ENCODE results near the gene CDK16.

Gene CDK16

DNA sequence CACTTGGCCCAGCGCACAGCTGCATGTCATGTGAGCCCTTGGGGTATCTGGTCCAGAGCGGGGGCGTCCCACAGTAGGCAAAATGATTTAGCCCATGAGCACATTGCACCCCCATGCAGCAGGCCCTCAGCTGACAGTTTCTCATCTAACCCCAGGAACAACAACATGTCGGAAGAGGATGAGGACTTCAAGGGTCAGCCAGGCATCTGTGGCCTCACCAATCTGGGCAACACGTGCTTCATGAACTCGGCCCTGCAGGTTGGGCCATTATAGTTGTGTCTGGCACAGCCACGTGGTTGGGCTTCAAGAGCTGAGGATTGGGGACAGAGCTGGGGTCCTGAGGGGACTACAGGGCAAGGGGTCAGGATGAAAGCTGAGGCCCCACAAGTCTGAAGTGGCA lies 22.1 kb downstream of the CDK16 start:
- H3K4me3 ChIP-seq (replicated peaks; ENCODE audit: low read depth, low read length) = no peak overlapping the region
- no peak for DNase-seq (ENCODE audit: low read depth)
- TF ChIP-seq, protein P1, sequence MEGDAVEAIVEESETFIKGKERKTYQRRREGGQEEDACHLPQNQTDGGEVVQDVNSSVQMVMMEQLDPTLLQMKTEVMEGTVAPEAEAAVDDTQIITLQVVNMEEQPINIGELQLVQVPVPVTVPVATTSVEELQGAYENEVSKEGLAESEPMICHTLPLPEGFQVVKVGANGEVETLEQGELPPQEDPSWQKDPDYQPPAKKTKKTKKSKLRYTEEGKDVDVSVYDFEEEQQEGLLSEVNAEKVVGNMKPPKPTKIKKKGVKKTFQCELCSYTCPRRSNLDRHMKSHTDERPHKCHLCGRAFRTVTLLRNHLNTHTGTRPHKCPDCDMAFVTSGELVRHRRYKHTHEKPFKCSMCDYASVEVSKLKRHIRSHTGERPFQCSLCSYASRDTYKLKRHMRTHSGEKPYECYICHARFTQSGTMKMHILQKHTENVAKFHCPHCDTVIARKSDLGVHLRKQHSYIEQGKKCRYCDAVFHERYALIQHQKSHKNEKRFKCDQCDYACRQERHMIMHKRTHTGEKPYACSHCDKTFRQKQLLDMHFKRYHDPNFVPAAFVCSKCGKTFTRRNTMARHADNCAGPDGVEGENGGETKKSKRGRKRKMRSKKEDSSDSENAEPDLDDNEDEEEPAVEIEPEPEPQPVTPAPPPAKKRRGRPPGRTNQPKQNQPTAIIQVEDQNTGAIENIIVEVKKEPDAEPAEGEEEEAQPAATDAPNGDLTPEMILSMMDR (IDR thresholded peaks at IDR 0.05; ENCODE audit: low read length, missing control alignments) = no peak

DNA sequence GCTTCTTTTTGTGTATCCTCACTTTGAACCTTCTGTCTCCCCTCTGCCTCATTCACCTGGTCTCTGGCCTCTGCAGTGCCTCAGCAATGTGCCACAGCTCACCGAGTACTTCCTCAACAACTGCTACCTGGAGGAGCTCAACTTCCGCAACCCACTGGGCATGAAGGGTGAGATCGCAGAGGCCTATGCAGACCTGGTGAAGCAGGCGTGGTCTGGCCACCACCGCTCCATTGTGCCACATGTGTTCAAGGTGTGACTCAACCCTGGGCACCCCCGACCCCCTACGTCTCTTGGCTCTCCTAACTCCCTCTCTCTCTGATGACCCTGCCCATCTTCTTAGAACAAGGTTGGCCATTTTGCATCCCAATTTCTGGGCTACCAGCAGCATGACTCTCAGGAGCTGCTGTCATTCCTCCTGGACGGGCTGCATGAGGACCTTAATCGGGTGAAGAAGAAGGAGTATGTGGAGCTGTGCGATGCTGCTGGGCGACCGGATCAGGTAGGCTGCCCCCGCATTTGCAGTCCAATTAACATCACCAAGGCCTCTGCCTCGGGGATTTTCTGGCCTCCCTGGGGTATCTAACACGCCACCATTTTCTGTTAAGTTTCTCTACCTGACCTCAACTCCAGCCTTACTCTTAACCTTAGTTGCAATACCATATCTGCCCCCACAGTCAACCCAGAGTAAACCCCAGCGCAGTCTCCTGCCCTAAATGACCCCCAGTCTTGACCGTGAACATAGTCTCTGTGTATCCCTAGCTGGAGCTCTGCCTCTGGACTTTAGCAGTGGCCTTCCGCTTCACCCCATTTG lies 22.9 kb downstream of the CDK16 start:
- no peak overlapping the region for H3K4me3 ChIP-seq (replicated peaks; ENCODE audit: low read depth, low read length)
- TF ChIP-seq, protein P1 (IDR thresholded peaks at IDR 0.05; ENCODE audit: low read length, missing control alignments) = no peak
- DNase-seq (ENCODE audit: low read depth) = no peak

DNA sequence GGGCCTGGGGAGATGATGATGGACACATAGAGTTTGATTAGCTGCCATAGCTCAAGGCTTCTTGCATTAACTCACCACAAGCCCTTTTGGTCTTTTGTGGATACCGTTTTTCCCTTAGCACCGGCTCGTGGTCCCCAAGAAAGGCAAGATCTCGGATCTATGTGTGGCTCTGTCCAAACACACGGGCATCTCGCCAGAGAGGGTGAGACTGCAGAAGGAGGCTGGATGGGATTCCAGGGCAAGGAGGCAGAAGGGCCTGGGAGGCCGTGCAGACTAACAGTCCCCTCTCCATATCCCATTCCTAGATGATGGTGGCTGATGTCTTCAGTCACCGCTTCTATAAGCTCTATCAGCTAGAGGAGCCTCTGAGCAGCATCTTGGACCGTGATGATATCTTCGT lies 23.8 kb downstream of the CDK16 start:
- DNase-seq (ENCODE audit: low read depth) = no peak
- TF ChIP-seq, protein P1 (IDR thresholded peaks at IDR 0.05; ENCODE audit: low read length, missing control alignments) = no peak
- H3K4me3 ChIP-seq (replicated peaks; ENCODE audit: low read depth, low read length) = no peak overlapping the region

DNA sequence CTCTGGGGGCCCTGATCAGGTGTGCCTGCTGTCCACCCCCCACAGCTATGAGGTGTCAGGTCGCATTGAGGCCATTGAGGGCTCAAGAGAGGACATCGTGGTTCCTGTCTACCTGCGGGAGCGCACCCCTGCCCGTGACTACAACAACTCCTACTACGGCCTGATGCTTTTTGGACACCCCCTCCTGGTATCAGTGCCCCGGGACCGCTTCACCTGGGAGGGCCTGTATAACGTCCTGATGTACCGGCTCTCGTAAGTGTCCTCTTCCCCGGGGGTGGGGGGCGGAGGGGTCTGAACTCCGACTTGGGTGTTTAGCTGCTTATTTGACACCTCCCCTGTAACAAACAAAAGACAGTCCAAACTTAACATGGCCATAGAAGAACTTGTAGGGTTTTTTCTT lies 24.9 kb downstream of the CDK16 start:
- no peak for DNase-seq (ENCODE audit: low read depth)
- TF ChIP-seq, protein P1 (IDR thresholded peaks at IDR 0.05; ENCODE audit: low read length, missing control alignments) = no peak
- H3K4me3 ChIP-seq (replicated peaks; ENCODE audit: low read depth, low read length) = no peak overlapping the region

DNA sequence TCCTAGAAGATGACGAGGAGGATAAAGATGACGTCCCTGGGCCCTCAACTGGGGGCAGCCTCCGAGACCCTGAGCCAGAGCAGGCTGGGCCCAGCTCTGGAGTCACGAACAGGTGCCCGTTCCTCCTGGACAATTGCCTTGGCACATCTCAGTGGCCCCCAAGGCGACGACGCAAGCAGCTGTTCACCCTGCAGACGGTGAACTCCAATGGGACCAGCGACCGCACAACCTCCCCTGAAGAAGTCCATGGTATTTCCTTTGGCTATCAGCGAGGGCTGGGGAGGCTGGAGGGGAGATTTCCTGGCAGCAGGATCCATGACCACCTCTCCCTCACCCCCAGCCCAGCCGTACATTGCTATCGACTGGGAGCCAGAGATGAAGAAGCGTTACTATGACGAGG lies 26.2 kb downstream of the CDK16 start:
- TF ChIP-seq, protein P1 (IDR thresholded peaks at IDR 0.05; ENCODE audit: low read length, missing control alignments) = no peak
- DNase-seq (ENCODE audit: low read depth) = no peak
- H3K4me3 ChIP-seq (replicated peaks; ENCODE audit: low read depth, low read length) = no peak overlapping the region

DNA sequence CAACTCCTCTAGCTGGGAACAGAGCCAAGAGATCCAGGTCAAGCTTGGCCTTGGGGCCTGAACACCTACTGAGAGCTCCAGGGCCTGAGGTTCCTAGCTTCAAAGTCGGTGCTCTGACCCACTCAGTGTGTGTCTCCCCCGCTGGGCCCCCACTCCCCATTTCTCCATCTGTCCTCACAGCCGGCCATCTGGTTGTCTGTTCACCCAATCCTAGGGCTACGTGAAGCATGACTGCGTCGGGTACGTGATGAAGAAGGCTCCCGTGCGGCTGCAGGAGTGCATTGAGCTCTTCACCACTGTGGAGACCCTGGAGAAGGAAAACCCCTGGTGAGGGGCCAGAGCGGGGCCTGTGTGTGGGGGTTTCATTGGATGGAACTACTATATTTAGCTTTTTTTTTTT lies 26.7 kb downstream of the CDK16 start:
- TF ChIP-seq, protein P1 (IDR thresholded peaks at IDR 0.05; ENCODE audit: low read length, missing control alignments) = no peak
- no peak overlapping the region for H3K4me3 ChIP-seq (replicated peaks; ENCODE audit: low read depth, low read length)
- DNase-seq (ENCODE audit: low read depth) = no peak

Measured in fibroblast of pulmonary artery (primary cell).